GM21576 (cell line): ENCODE data around the gene DDX5.
A peak's percentile ranks its signal among the peaks of the same experiment; 100 is the strongest.
"Not testable (repeated sequence)": the region's sequence is repeated elsewhere in the genome, so short reads cannot be mapped to it uniquely, and the experiment has no call there.

ENCODE experiments used
- ATAC-seq: cut with Tn5 transposase; IDR thresholded peaks from one replicate; pipeline ENCODE4 v1.9.1; 2021; ENCODE audit warnings: mild to moderate bottlenecking, moderate library complexity; ENCODE audit not compliant: unreplicated experiment

Gene DDX5

GRCh38 chr17:64508683-64509082, 2.6 kb upstream of the DDX5 start:
- no peak for ATAC-seq

GRCh38 chr17:64507413-64507782, 1.3 kb upstream of the DDX5 start:
- ATAC-seq = peak; percentile 25

- ATAC-seq = peak; percentile 57
These were observed 705 bp upstream of the DDX5 start, which contains the start of gene CEP95 for GRCh38 chr17:64506576-64507412. CEP95 (plus strand) TSS chr17:64506977; CDS start chr17:64507098, 121 bp downstream.

- ATAC-seq = peak; percentile 23
These were observed 519 bp downstream of the DDX5 start for GRCh38 chr17:64505340-64506200.

- no peak for ATAC-seq
These were observed 1.2 kb downstream of the DDX5 start for GRCh38 chr17:64504769-64505339.

- no peak for ATAC-seq
These were observed 2.0 kb downstream of the DDX5 start for GRCh38 chr17:64503821-64504768.

- ATAC-seq = no peak
These were observed 2.7 kb downstream of the DDX5 start for GRCh38 chr17:64503341-64503740.

GRCh38 chr17:64502809-64503208, 3.3 kb downstream of the DDX5 start:
- no peak for ATAC-seq

GRCh38 chr17:64502021-64502420, 4.1 kb downstream of the DDX5 start:
- ATAC-seq = no peak

GRCh38 chr17:64500862-64501765, 5.0 kb downstream of the DDX5 start:
- ATAC-seq = no peak

- no peak for ATAC-seq
These were observed 5.6 kb downstream of the DDX5 start for GRCh38 chr17:64500487-64500859.

- no peak for ATAC-seq
These were observed 6.1 kb downstream of the DDX5 start for GRCh38 chr17:64499805-64500486.

GRCh38 chr17:64498308-64499203, 7.5 kb downstream of the DDX5 start:
- no peak for ATAC-seq

GRCh38 chr17:64497565-64498035, 8.5 kb downstream of the DDX5 start:
- ATAC-seq = peak; percentile 5

- peak; percentile 76 for ATAC-seq
These were observed 9.1 kb downstream of the DDX5 start, which contains the start of gene POLG2 for GRCh38 chr17:64496786-64497564. POLG2 (minus strand) TSS chr17:64497054; CDS start chr17:64496968, 86 bp downstream.

GRCh38 chr17:64496348-64496785, 9.7 kb downstream of the DDX5 start:
- ATAC-seq = peak; percentile 10

- ATAC-seq = not testable (repeated sequence)
These were observed 10.8 kb downstream of the DDX5 start for GRCh38 chr17:64495300-64495699.
